IPS DF 6.9 (cell line): ENCODE results near the gene RENBP.

Source experiments
- DNase-seq: peaks from one replicate; pipeline ENCODE4 v3.0.0-alpha.2; 2013; ENCODE audit warnings: low read depth, low spot score
- H3K27ac ChIP-seq: one replicate; pipeline ENCODE4 v1.5.1; 2013; ENCODE audit warnings: low read length, control low read depth
- H3K27me3 ChIP-seq: 2 replicates; pipeline ENCODE4 v1.6.1; 2013; ENCODE audit warnings: mild to moderate bottlenecking, low read length; ENCODE audit not compliant: control insufficient read depth, insufficient read depth
- H3K36me3 ChIP-seq: 2 replicates; pipeline ENCODE4 v1.6.1; 2013; ENCODE audit warnings: low read length; ENCODE audit not compliant: control insufficient read depth, insufficient read depth
- H3K4me1 ChIP-seq: 2 replicates; pipeline ENCODE4 v1.6.1; 2013; ENCODE audit warnings: low read length; ENCODE audit not compliant: control insufficient read depth, insufficient read depth
- H3K4me3 ChIP-seq: 2 replicates; pipeline ENCODE4 v1.5.1; 2013; ENCODE audit warnings: mild to moderate bottlenecking, low read length
- H3K9me3 ChIP-seq: 2 replicates; pipeline ENCODE4 v1.6.1; 2013; ENCODE audit warnings: low read length, inconsistent platforms; ENCODE audit not compliant: control insufficient read depth, insufficient read depth
- WGBS: extraction: QIAGEN DNeasy Blood & Tissue Kit; methylation state at CpG from one replicate; pipeline ENCODE4 v1.1.7; 2013; ENCODE audit warnings: mixed read lengths, missing lambda C conversion rate; ENCODE audit not compliant: insufficient read length, insufficient coverage; 5-methylcytosine and 5-hydroxymethylcytosine counted together

Gene RENBP

GRCh38 chrX:153945956-153946943, 1.8 kb upstream of the RENBP start:
- H3K4me3 ChIP-seq: no peak overlapping the region
- no peak for DNase-seq
- H3K36me3 ChIP-seq: peaks cover 15% of the 10 kb centered on the region
- peaks cover 6% of the 10 kb centered on the region; the same call in 1 of the 2 replicates for H3K4me1 ChIP-seq
- H3K9me3 ChIP-seq: no peaks in the 10 kb centered on the region
- no peak overlapping the region for H3K27ac ChIP-seq
- H3K27me3 ChIP-seq: no peaks in the 10 kb centered on the region
- WGBS: no CpG with 5 or more reads among the region's 24 CpGs

- Histone ChIP-seq H3K27me3 (no peaks in the 10 kb centered on the region), H3K4me3 (no peak overlapping the region), H3K4me1 (peaks cover 8% of the 10 kb centered on the region; the same call in 1 of the 2 replicates), H3K9me3 (no peaks in the 10 kb centered on the region), H3K27ac (no peak overlapping the region), H3K36me3 (peaks cover 3% of the 10 kb centered on the region; the same call in 1 of the 2 replicates)
- WGBS: no CpG with 5 or more reads among the region's 6 CpGs
- no peak for DNase-seq
Observed at GRCh38 chrX:153944800-153945150, 332 bp upstream of the RENBP start.

GRCh38 chrX:153941336-153942252, 2.8 kb downstream of the RENBP start:
- Histone ChIP-seq H3K9me3 (no peaks in the 10 kb centered on the region), H3K4me1 (peaks cover 8% of the 10 kb centered on the region; the same call in 1 of the 2 replicates), H3K4me3 (no peak overlapping the region), H3K27me3 (no peaks in the 10 kb centered on the region), H3K36me3 (no peaks in the 10 kb centered on the region), H3K27ac (no peak overlapping the region)
- DNase-seq: no peak
- no CpG with 5 or more reads among the region's 23 CpGs for WGBS

GRCh38 chrX:153939573-153939972, 4.9 kb downstream of the RENBP start:
- no CpG with 5 or more reads among the region's 7 CpGs for WGBS
- Histone ChIP-seq H3K4me1 (peaks cover 8% of the 10 kb centered on the region; the same call in 1 of the 2 replicates), H3K27ac (no peak overlapping the region), H3K27me3 (no peaks in the 10 kb centered on the region), H3K36me3 (no peaks in the 10 kb centered on the region), H3K4me3 (no peak overlapping the region), H3K9me3 (no peaks in the 10 kb centered on the region)
- no peak for DNase-seq

GRCh38 chrX:153938226-153938786, 6.1 kb downstream of the RENBP start:
- peaks cover 2% of the 10 kb centered on the region; the same call in 1 of the 2 replicates for H3K4me1 ChIP-seq
- WGBS: no CpG with 5 or more reads among the region's 10 CpGs
- no peak for DNase-seq
- H3K27ac ChIP-seq: no peak overlapping the region
- H3K9me3 ChIP-seq: no peaks in the 10 kb centered on the region
- H3K27me3 ChIP-seq: no peaks in the 10 kb centered on the region
- no peak overlapping the region for H3K4me3 ChIP-seq
- H3K36me3 ChIP-seq: no peaks in the 10 kb centered on the region

- H3K27ac ChIP-seq: no peak overlapping the region
- DNase-seq: no peak
- H3K4me3 ChIP-seq: no peak overlapping the region
- no peaks in the 10 kb centered on the region; the same call in 1 of the 2 replicates for H3K36me3 ChIP-seq
- no peaks in the 10 kb centered on the region for H3K9me3 ChIP-seq
- no CpG with 5 or more reads among the region's 3 CpGs for WGBS
- peaks cover 2% of the 10 kb centered on the region; the same call in 1 of the 2 replicates for H3K4me1 ChIP-seq
- no peaks in the 10 kb centered on the region for H3K27me3 ChIP-seq
Observed at GRCh38 chrX:153937056-153937455, 7.4 kb downstream of the RENBP start.

GRCh38 chrX:153935326-153935851, 9.1 kb downstream of the RENBP start:
- no CpG with 5 or more reads among the region's 32 CpGs for whole genome bisulfite sequencing
- peaks cover 2% of the 10 kb centered on the region; the same call in 1 of the 2 replicates for H3K4me1 ChIP-seq
- no peaks in the 10 kb centered on the region for H3K27me3 ChIP-seq
- no peak overlapping the region for H3K27ac ChIP-seq
- H3K36me3 ChIP-seq: peaks cover 11% of the 10 kb centered on the region
- DNase-seq: no peak
- peak overlapping the region; percentile 100; the same call in 1 of the 2 replicates for H3K4me3 ChIP-seq
- H3K9me3 ChIP-seq: no peaks in the 10 kb centered on the region

GRCh38 chrX:153934762-153935325, 9.6 kb downstream of the RENBP start, which contains the start of gene NAA10:
TSS of gene NAA10 (minus strand) at chrX:153935037. CDS start at chrX:153934904, 133 bp downstream.
- peaks cover 14% of the 10 kb centered on the region for H3K36me3 ChIP-seq
- no peaks in the 10 kb centered on the region for H3K27me3 ChIP-seq
- no peaks in the 10 kb centered on the region for H3K9me3 ChIP-seq
- no peaks in the 10 kb centered on the region for H3K4me1 ChIP-seq
- peak within 1 kb of the TSS; percentile 100 for H3K4me3 ChIP-seq
- H3K27ac ChIP-seq: no peak within 1 kb of the TSS
- WGBS: no CpG with 5 or more reads among the region's 87 CpGs
- no peak for DNase-seq

- Histone ChIP-seq H3K4me3 (peak overlapping the region; percentile 100), H3K4me1 (no peaks in the 10 kb centered on the region), H3K36me3 (peaks cover 14% of the 10 kb centered on the region), H3K27ac (no peak overlapping the region), H3K27me3 (no peaks in the 10 kb centered on the region), H3K9me3 (no peaks in the 10 kb centered on the region)
- WGBS: no CpG with 5 or more reads among the region's 33 CpGs
- DNase-seq: no peak
Observed at GRCh38 chrX:153934148-153934761, 10.2 kb downstream of the RENBP start.
